HG03521 (cell line): ENCODE results near the gene ANXA10.
"Not testable (repeated sequence)": the region's sequence is repeated elsewhere in the genome, so short reads cannot be mapped to it uniquely, and the experiment has no call there.

Experiments used
- ATAC-seq: cut with Tn5 transposase; IDR thresholded peaks from one replicate; pipeline ENCODE4 v1.9.1; 2021; ENCODE audit warnings: mild to moderate bottlenecking, moderate library complexity; ENCODE audit not compliant: unreplicated experiment

ANXA10 gene, protein sequence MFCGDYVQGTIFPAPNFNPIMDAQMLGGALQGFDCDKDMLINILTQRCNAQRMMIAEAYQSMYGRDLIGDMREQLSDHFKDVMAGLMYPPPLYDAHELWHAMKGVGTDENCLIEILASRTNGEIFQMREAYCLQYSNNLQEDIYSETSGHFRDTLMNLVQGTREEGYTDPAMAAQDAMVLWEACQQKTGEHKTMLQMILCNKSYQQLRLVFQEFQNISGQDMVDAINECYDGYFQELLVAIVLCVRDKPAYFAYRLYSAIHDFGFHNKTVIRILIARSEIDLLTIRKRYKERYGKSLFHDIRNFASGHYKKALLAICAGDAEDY

DNA sequence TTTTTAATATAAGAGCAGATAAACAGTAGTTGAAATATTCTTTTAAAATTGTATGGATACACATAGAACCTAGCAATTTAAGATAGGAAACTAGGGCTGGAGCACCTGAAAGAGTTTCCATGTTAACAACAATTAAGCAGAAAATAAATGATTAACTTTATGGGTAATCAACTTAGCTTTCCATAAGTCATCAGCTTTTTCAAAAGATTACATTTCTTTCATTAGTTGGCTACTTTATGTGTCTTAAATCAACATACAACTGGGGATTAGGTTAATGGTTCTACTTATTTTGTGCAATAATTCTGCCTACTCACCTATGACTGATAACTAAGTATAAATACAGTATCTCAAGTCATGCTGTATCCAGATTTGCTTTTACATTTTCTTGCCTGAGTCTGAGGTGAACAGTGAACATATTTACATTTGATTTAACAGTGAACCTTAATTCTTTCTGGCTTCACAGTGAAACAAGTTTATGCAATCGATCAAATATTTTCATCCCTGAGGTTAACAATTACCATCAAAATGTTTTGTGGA is at the start of gene ANXA10:
ANXA10 (plus strand) TSS at position 362 of the 537 bp plus-strand sequence; CDS start at position 526, 164 bp downstream.
- ATAC-seq, result no peak

DNA sequence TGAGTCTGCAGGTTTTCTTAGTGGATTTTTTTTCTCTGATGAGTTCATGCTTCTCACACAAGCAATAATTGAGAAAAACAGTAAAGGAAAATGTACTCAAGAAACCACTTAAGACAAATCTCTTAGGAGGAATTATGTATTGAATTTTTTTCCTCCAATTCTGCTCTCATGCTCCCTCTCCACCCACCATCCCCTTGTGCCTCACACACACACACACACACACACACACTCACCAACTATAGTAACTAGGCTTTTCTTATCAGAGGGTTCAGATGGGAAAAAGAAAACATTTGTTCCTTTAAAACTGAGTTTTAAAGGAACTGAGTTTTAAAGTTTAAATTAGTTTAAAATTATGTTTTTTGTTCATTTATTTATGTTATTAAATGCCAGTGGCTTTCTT is 47.0 kb upstream of the ANXA10 start:
- ATAC-seq, result no peak

DNA sequence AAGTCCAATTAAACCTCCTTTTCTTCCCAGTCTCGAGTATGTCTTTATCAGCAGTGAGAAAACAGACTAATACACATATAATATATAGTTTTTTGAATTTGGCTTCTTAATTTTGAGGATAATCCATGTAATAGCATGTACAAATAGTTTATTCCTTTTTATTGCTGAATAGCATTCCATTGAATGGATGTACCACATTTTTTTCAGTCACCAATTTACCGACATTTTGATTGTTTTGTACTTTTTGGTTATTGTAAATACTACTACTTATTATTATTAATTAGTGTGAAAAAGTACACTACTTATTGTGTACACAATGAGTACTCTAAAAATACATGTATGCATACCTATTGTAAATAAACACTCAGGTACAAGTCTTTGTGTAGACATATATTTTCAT is 42.3 kb upstream of the ANXA10 start:
- no peak for ATAC-seq

DNA sequence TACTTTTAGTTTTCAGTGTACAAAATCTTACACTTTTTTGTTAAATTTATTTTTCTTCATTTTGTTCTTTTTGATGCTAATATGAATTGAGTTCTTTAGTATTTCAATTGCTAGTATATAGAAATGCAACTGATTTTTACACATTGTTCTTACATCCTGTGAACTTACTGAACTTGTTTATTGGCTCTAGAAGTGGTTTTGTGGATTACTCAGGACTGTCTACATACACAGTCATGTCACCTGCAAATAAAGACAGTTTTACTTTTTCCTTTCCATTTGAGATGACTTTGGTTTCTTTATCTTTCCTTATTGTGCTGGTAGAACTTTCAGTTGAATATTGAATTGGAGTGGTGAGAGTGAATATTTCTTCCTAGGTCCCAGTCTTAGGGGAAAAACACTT is 40.8 kb upstream of the ANXA10 start:
- no peak for ATAC-seq

DNA sequence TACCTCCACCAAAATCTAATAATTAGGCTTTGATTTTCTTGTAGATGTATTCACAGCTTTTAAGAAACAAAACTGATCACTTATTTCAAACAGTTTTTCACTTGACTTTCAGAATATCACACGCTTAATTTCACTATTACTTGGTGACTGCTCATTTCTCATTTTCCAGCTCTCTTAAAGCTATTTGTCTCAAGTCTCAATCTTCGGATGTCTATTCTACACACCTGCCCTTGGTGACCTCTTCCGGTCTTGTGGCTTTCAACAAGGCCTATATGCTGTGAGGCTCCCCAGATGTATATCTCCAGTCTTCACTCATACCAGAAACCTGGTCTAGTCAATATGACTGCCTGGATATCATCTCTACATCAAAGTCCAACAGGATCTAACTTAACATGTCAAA is 34.9 kb upstream of the ANXA10 start:
- ATAC-seq, result peak; percentile 96

DNA sequence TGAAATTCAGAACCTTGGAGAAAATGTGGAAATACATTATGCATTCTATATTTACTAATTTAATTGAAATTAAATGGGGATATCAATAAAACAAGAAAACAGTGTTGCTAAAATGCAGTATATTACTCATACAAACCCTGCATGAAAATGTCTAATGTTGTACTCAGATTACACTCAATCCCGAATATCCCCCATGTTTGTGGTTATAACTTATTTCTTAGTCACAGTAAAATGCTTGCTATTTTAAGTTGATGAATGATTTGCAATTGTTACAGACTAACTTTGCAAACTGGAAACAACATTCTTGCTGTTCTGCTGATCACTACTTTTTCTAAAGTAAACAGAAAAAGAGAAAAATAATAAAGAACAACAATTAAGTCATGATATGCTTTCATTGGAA is 33.1 kb upstream of the ANXA10 start:
- no peak for ATAC-seq

DNA sequence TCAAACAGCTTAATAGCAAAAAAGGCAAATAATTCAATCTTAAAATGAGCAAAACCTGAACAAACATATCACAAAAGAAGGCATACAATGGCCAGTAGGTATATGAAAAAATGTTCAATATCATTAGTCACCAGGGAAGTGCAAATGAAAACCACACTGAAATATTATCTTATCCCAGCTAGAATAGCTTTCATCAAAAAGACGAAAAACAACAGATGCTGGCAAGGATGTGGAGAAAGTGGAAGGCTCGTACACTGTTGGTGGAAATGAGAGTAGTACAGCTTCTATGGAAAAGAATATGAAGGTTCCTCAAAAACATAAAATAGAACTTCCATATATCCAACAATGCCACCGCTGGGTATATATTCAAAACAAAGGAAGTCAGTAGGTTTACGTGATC is 29.3 kb upstream of the ANXA10 start:
- ATAC-seq, result no peak

DNA sequence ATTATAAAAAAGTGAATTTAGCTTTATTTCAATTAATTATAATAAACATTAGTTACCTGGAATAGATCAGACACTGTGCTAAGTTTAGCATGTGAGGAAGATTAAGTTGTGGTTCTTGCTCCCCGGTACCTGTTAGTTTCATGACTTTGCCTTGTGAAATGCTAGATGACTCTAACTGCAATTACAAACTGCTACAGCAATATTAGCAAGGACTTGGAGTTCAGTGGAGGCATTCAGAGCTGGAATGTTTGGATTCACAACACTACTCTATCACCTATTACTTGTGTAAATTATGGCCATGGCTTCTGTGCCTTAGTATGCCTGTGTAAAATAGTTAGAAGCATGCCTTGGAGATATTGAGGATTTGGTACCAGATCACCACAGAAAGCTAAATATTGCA is 21.4 kb upstream of the ANXA10 start:
- no peak for ATAC-seq

DNA sequence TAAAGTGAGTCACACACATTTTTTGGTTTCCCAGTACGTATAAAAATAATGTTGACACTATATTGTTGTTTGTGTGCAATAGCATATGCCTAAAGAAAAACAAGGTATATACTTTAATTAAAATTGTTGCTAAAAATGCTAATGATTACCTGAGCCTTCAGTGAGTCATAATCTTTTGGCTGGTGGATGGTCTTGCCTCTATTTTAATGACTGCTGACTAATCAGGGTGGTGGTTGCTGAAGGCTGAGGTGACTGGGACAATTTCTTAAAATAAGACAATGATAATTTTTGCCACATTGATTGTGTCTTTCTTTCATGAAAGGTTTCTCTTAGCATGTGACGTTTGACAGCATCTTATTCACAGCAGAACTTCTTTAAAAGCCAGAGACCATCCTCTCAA is 21.0 kb upstream of the ANXA10 start:
- no peak for ATAC-seq

DNA sequence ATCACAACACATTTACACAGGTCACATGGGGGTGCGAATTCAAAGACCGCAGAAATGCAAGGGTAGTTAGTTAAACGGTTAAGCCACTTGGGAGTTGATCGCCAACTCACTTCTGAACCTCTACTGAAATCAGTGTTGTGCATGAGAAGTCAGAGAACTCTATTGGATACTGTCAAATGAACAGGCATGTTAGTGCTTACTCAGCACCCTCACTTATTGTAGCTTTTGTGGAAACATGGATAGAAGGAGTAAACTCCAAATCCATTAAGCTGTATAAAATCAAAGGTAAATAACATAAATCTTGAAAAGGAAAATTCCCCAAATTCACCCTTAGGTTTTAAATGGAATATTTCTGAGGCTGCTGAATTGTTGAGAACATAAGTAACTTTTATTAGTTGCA is 17.5 kb upstream of the ANXA10 start:
- no peak for ATAC-seq

DNA sequence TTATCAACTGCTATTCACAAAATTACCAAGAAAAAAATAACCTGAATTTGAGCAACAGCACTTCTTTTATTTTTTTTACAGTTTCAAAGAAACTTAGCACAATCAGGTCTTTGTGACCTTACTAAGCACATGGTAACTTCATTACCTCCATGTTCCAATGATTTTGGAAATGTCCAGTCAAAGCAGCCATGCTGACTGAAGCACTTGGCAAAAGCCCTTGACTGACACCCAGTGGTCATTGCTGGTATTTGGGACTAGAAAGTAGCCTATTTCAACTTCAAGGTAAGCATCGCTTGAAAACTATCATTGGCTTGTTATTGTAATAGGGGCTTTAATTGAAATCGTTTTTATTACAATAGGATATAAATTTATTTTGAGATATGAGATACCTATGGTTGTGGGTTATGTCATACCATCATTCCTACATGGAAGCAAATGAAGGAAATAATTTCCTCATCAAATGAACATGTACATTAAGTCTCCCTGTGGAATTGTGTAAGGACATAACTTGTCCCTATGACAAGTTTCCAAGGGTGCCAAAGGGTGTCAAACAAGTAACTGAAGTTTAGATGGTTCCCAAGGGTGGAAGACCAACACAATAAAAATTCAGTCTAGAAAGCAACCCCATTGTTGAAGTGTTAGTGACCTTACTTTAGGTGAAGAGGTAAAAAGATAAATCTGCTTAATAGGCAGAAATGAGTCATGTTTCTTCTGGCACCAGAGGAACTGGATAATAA is 15.2 kb upstream of the ANXA10 start:
- peak; percentile 82 for ATAC-seq

DNA sequence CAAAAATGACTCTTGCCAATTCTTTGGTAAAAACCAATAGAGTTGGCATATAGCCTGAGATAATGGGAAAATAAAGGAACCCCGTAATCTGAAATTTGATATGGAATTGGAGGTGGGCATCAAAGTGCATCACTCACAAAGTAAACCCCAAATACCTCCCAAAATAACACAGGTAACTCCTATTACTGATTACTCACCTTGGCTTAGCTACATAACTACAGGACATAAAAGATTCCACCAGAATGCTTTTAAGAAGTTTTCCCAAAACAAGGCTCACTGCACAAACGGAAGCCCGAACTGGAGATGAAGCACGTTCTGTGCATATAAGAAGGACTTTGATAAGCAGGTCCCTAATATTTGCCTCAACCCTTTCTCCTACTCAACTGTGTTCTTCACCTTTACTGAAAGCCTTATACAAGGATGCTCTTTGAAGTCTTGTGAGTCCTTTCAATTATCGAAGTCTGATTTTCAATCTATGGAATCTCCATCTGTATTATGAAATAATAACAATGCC is 14.6 kb upstream of the ANXA10 start:
- ATAC-seq, result no peak

DNA sequence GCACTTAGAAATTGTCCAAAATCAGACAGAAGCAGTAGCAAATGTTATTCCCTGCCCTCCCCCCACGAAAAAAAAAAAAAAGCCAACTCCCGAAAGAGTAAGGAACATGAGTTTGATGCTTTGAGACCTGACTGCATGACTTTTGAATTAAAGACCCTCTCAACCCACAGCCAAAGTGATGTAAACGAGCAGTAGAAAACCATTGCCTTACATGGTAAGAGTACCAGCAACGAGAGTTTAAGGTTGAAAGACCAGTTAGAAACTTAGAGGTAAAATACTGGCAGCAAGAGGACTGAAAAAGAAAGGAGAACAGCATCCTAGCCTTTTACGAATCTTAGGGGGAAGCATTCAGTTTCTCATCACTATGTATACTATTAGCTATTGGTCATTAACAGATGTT is 10.0 kb upstream of the ANXA10 start:
- no peak for ATAC-seq

DNA sequence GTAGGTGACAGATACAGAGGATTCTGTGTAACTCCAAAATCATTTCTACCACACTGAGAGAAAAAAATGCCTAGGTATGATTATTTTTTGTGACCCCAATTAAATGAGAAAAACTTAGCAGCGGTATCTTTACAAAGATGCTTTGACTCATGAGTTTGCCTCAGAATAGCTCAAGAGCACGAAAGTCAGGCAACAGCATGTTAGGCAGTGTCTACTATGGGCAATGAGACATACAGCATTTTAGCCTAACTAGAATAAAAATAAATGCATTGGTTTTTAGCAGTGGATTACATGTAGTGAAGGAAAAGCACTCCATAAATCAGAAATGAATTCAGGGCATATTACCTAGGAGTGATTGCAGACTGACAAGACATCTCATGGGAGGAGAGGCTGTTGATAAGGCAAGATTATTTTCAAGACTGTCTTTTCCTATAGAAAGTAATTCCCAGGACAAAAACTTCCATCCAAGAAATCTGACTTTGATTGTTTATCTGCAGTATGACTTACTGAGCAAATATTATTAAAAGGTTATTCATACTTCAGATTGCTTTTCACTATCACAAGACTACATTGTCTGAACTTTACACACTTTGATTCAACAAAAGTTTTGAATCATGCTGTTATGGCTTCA is 3.6 kb downstream of the ANXA10 start:
- no peak for ATAC-seq

DNA sequence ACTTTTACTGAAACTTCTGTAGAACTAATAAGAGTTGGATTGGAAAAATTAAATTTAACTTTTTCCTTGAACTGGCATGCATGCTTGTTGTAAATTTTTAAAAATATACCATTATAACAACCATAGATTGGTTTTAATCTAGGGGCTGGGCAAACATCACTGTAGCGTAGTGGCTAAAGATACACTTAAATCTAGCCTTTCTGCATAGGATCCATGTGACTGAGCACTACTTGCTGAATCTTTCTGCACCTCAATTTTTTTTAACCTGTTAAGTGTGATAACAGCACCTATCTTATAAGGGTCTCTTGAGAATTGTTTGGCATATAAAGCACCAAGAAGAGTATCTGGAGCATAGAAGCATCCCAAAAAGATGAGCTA is 4.1 kb downstream of the ANXA10 start:
- ATAC-seq, result no peak

DNA sequence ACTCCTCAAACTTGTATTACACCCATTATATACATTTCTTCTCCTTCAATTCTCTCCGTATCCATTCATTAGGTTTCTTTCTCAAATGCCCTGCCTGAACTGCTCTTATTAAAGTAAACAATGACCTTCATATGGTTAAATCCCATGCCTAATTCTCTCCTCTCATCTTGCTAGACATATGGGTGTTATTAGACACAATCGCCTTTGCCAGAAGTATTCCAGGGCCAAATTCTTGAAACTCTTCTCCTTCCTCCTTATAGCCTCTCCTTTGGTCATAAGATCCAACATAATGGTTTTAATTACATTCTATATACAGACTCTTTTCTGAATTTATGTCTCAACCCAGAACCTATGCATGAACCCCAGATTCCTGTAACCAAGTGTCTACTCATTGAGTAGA is 4.8 kb downstream of the ANXA10 start:
- no peak for ATAC-seq

DNA sequence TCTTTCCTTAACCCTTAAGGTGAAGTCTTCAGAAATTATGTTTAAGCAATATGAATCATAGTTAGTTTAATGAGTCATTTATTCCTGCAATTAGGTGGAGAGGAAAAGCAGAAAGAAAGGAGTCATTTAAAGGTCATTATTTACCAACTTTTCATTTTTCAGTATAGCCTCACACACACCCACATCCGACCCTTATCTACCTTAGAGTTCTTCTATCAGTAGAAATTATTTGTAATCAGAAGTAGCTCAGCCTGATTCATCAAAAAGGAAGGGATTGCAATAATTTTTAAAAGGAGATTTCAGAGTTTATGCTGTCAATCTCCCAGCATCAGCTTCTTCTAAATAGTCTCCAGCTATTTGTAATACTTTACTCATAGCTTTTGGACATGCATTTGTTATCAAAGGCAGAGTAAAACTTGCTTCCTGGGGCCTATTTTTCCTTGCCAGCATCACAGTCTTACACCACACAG is 5.9 kb downstream of the ANXA10 start:
- no peak for ATAC-seq

DNA sequence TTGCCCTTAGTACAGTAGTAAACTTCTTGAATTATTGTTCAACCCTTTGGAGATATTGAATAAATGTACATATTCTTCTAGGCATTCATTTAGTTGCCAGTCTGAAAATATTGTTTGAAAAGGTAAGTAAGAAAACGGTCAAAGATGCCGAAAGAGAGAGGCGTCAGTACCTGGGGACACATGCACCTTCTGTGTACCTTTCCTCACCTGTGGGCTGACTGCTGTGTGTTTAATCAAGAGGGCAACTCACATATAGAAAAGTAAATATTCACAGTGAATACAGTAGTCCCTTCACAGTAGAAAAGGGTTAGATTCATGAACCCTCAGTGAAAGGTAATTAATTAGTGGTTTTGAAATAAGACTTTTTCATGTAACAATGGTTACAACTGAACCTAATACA is 6.9 kb downstream of the ANXA10 start:
- ATAC-seq, result no peak

DNA sequence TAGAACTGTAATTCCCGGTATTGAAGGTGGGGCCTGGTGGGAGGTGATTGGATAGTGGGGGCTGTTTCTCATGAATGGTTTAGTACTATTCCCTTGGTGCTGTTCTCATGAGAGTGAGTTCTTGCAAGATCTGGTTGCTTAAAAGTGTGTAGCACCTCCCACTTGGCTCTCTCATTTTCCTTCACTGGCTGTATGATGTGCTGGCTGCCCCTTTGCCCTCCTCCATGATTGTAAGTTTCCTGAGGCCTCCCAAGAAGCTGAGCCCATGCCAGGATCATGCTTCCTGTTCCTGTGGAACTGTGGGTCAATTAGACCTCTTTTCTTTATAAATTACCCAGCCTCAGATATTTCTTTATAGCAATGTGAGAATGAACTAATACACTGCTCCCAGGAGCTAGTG is 8.7 kb downstream of the ANXA10 start:
- ATAC-seq, result no peak

DNA sequence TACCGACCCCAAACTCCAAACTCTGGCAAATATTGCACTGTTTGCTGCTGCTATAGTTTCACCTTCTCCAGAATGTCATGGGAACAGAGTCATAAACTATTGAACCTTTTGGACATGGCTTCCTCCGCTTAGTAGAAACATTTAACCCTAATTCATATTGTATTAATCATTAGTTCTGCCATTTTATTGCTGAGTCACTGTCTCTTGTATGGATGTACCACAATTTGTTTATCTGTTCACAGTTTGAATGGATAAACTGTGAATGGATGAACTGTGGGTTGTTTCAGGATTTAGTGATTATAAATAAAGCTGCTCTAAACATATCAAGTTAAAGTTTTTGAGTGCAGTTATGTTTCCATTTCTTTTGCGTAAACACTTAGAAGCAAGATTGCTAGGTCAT is 10.1 kb downstream of the ANXA10 start:
- ATAC-seq, result no peak

DNA sequence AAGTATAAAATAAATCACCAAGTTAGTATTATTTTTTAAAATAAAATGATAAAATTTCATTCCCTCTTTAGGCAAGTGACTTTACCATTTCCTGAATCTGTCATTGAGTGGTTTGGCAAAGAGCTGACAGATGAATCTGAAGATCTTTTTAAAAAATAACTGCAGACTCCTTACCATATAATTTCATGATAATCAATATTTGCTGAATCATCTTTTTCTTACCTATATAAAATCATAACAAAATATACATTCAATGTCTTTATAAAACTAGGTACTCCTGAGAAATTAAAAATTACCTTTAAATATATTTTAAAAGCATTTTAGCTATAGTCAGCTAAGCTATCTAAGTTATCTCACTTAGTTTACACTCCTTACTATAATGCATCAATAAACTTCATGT is 17.2 kb downstream of the ANXA10 start:
- no peak for ATAC-seq

DNA sequence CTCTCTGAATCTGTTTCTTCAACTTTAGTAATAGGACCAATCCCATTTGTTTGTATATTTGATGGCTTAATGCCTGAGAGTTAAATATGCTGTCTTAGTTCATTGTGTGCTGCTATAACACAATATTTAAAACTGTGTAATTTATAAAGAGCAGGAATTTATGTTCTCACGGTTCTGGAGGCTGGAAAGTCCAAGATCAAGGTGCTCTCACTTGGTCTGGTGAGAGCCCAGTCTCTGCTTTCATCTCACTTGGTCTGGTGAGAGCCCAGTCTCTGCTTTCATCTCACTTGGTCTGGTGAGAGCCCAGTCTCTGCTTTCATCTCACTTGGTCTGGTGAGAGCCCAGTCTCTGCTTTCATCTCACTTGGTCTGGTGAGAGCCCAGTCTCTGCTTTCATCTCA is 20.7 kb downstream of the ANXA10 start:
- not testable (repeated sequence) for ATAC-seq
